22Rv1 (cell line): Measurements from ENCODE around the gene BRD9.

ENCODE experiments used
- ZFX ChIP-seq: fragments of 450-650 bp; IDR thresholded peaks from 2 replicates; pipeline ENCODE4 v1.6.1; 2017; ENCODE audit warnings: antibody characterized with exemption, borderline replicate concordance
- TF ChIP-seq, protein P1 (sequence below): fragments of 450-650 bp; IDR thresholded peaks from 2 replicates; pipeline ENCODE4 v1.5.1; 2017; ENCODE audit warnings: mild to moderate bottlenecking

DNA sequence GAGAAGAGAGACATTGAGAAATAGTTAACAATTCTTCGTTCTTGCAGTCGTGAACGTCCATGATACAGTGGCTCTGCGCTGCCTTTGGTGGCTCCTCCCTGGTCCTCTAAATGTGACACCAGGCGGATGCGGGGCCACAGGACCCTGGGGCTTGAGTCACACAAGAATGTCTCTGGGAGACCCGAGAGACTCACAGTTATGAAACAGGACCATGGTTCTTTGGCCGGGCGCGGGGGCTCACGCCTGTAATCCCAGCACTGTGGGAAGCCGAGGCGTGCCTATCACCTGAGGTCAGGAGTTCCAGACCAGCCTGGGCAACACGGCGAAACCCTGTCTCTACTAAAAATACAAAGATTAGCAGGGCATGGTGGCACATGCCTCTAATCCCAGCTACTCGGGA is 41.0 kb downstream of the BRD9 start:
- TF ChIP-seq, protein P1, sequence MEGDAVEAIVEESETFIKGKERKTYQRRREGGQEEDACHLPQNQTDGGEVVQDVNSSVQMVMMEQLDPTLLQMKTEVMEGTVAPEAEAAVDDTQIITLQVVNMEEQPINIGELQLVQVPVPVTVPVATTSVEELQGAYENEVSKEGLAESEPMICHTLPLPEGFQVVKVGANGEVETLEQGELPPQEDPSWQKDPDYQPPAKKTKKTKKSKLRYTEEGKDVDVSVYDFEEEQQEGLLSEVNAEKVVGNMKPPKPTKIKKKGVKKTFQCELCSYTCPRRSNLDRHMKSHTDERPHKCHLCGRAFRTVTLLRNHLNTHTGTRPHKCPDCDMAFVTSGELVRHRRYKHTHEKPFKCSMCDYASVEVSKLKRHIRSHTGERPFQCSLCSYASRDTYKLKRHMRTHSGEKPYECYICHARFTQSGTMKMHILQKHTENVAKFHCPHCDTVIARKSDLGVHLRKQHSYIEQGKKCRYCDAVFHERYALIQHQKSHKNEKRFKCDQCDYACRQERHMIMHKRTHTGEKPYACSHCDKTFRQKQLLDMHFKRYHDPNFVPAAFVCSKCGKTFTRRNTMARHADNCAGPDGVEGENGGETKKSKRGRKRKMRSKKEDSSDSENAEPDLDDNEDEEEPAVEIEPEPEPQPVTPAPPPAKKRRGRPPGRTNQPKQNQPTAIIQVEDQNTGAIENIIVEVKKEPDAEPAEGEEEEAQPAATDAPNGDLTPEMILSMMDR = no peak
- no peak for TF ChIP-seq ZFX
